ENCODE data around the gene CHCT1.
"Not testable (repeated sequence)": the region's sequence is repeated elsewhere in the genome, so short reads cannot be mapped to it uniquely, and the experiment has no call there.

Gene CHCT1

GRCh38 chr17:60422162-60422665, at the start of gene CHCT1:
Gene CHCT1 (plus strand): TSS chr17:60422489. CDS start chr17:60422593, 104 bp downstream.
- no peak for DNase-seq (ENCODE audit: low read depth in 2 of 3, low spot score in 2 of 3)

GRCh38 chr17:60372790-60373483, 49.4 kb upstream of the CHCT1 start:
- no peak for DNase-seq (ENCODE audit: low read depth in 2 of 3, low spot score in 2 of 3)

- not testable (repeated sequence) for DNase-seq (ENCODE audit: low read depth in 2 of 3, low spot score in 2 of 3)
Observed at GRCh38 chr17:60378187-60378586, 44.1 kb upstream of the CHCT1 start.

- DNase-seq (ENCODE audit: low read depth in 2 of 3, low spot score in 2 of 3) = not testable (repeated sequence)
Observed at GRCh38 chr17:60379461-60379860, 42.8 kb upstream of the CHCT1 start.

- DNase-seq (ENCODE audit: low read depth in 2 of 3, low spot score in 2 of 3) = no peak
Observed at GRCh38 chr17:60381958-60382357, 40.3 kb upstream of the CHCT1 start.

GRCh38 chr17:60383379-60383778, 38.9 kb upstream of the CHCT1 start:
- DNase-seq (ENCODE audit: low read depth in 2 of 3, low spot score in 2 of 3) = no peak

GRCh38 chr17:60384921-60385320, 37.4 kb upstream of the CHCT1 start:
- DNase-seq (ENCODE audit: low read depth in 2 of 3, low spot score in 2 of 3) = not testable (repeated sequence)

- DNase-seq (ENCODE audit: low read depth in 2 of 3, low spot score in 2 of 3) = no peak
Observed at GRCh38 chr17:60386147-60387058, 35.9 kb upstream of the CHCT1 start.

- no peak for DNase-seq (ENCODE audit: low read depth in 2 of 3, low spot score in 2 of 3)
Observed at GRCh38 chr17:60387666-60388065, 34.6 kb upstream of the CHCT1 start.

GRCh38 chr17:60388742-60389141, 33.5 kb upstream of the CHCT1 start:
- DNase-seq (ENCODE audit: low read depth in 2 of 3, low spot score in 2 of 3) = no peak

GRCh38 chr17:60390186-60390585, 32.1 kb upstream of the CHCT1 start:
- DNase-seq (ENCODE audit: low read depth in 2 of 3, low spot score in 2 of 3) = no peak

- DNase-seq (ENCODE audit: low read depth in 2 of 3, low spot score in 2 of 3) = no peak
Observed at GRCh38 chr17:60390925-60391470, 31.3 kb upstream of the CHCT1 start.

GRCh38 chr17:60391471-60392041, 30.7 kb upstream of the CHCT1 start:
- peak in 1 of 3 experiments; percentile 5 for DNase-seq (ENCODE audit: low read depth in 2 of 3, low spot score in 2 of 3)

- DNase-seq (ENCODE audit: low read depth in 2 of 3, low spot score in 2 of 3) = peak; percentile 89 to 97 (median 96)
Observed at GRCh38 chr17:60392042-60392844, 30.0 kb upstream of the CHCT1 start, which contains the start of gene USP32. Gene USP32 (minus strand): TSS chr17:60392133. CDS start chr17:60391939, 194 bp downstream.

- DNase-seq (ENCODE audit: low read depth in 2 of 3, low spot score in 2 of 3) = peak in 1 of 3 experiments; percentile 2
Observed at GRCh38 chr17:60392845-60393702, 29.2 kb upstream of the CHCT1 start.

- no peak for DNase-seq (ENCODE audit: low read depth in 2 of 3, low spot score in 2 of 3)
Observed at GRCh38 chr17:60393840-60394723, 28.2 kb upstream of the CHCT1 start.

GRCh38 chr17:60395508-60396065, 26.7 kb upstream of the CHCT1 start:
- DNase-seq (ENCODE audit: low read depth in 2 of 3, low spot score in 2 of 3) = no peak

- DNase-seq (ENCODE audit: low read depth in 2 of 3, low spot score in 2 of 3) = no peak
Observed at GRCh38 chr17:60396412-60396811, 25.9 kb upstream of the CHCT1 start.
